Gastrocnemius medialis (tissue), 4 donors: Measurements from ENCODE around the gene INO80B. TPM values are rescaled to one million over a fixed set of nuclear protein-coding genes. Genes with fewer than 3 reads are reported as not detected.
A peak's percentile ranks its signal among the peaks of the same experiment; 100 is the strongest.

ENCODE experiments used
- ATAC-seq, 2 donors: fragments of 150-250 bp; one replicate each; pipeline ENCODE4 v1.9.1; 2016
- DNase-seq, 2 donors: peaks; one replicate each; pipeline ENCODE4 v3.0.0-alpha.2; 2019
- H3K27ac ChIP-seq, 4 donors: fragments of 200-600 bp; sonication (generic); 1 replicate in 1 of 4; 2 replicates in 3 of 4; pipeline ENCODE4 v1.5.1; 2016 to 2018; ENCODE audit warnings: mild to moderate bottlenecking in 2 of 4, moderate library complexity in 1 of 4
- H3K27me3 ChIP-seq, 3 donors: fragments of 200-600 bp; sonication (generic) in 2 of 3; 1 replicate in 1 of 3; 2 replicates in 2 of 3; pipeline versions ENCODE4 v1.5.1 to v1.6.0; 2016 to 2019; ENCODE audit warnings: mild to moderate bottlenecking in 1 of 3, moderate library complexity in 1 of 3
- H3K36me3 ChIP-seq, 2 donors: fragments of 200-600 bp; sonication (generic) in 1 of 2; one replicate each; pipeline ENCODE4 v1.5.1; 2017 to 2018
- H3K4me1 ChIP-seq, 2 donors: fragments of 200-600 bp; sonication (generic) in 1 of 2; one replicate each; pipeline ENCODE4 v1.5.1; 2016 to 2017; ENCODE audit warnings: mild to moderate bottlenecking in 2 of 2
- H3K4me3 ChIP-seq, 4 donors: fragments of 200-600 bp; sonication (generic) in 3 of 4; 1 replicate in 1 of 4; 2 replicates in 3 of 4; pipeline ENCODE4 v1.5.1; 2016 to 2019; ENCODE audit warnings: mild to moderate bottlenecking in 2 of 4
- H3K9me3 ChIP-seq, 3 donors: fragments of 200-600 bp; sonication (generic) in 2 of 3; 1 replicate in 1 of 3; 2 replicates in 2 of 3; pipeline ENCODE4 v1.5.1; 2016 to 2019
- POLR2A ChIP-seq, 2 donors: fragments of 450-650 bp; IDR thresholded peaks; one replicate each; pipeline ENCODE4 v1.6.1; 2017; ENCODE audit warnings: antibody characterized with exemption in 2 of 2, mild to moderate bottlenecking in 2 of 2, moderate library complexity in 2 of 2
- in situ Hi-C, 4 donors: fragments of 200-750 bp; cut with MboI; loops; one replicate each; pipeline versions ENCODE4 v1.15.0 to v1.8.0; 2017; ENCODE audit warnings: low sequenced_read_pairs in 4 of 4
- intact Hi-C: fragments of 100-400 bp; cut with DNase I; formaldehyde crosslinking; loops from one replicate; pipeline ENCODE4 v1.15.1; 2023; ENCODE audit warnings: low total_unique reads
- total RNA-seq, 4 donors: library from RNA; depleted of rRNA; stranded (reverse); fragments of >200 nt; gene quantifications; one replicate each; pipeline versions ENCODE4 v1.1.0 to v1.2.3, GENCODE V29; 2016
- TF ChIP-seq, protein P1 (sequence below), 5 experiments: fragments of 450-650 bp in 3 of 5; fragments of 200-600 bp in 2 of 5; sonication (generic) in 2 of 5; IDR thresholded peaks in 4 of 5; conservative IDR thresholded peaks in 1 of 5; 1 replicate in 4 of 5; 2 replicates in 1 of 5; pipeline ENCODE4 v1.5.1; 2016 to 2019; ENCODE audit warnings: antibody characterized with exemption in 5 of 5, mild to moderate bottlenecking in 3 of 5, moderate library complexity in 3 of 5

The INO80B gene
- total RNA-seq, 4 donors from 2014 or later = 14.5 to 51.9 (median 41.1) TPM

DNA sequence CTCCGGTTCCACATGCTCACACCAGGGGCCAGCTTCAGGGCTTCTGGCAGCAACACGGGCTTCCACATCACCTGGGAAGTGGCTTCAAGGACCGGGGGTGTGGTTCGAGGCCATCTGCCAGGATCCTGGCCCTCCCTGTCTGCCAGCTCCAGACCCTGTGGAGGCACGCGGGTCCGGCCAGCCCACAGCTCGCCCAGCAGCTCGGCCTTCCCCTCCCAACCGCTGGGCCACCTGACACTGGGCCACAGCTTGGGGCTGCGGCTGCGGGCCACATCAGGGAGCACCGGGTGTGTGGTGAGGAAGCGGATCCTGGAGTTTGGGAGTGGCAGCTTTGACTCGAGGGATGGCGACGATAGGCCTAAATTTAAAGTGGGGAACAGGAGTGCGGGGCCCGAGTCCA is 40.4 kb upstream of the INO80B start:
- no peaks in the 10 kb centered on the region for H3K36me3 ChIP-seq
- peak overlapping the region in 3 of 4 donors; percentile 33 to 57 (median 49) for H3K27ac ChIP-seq
- intact Hi-C loops = no loop called here
- DNase-seq = no peak
- H3K4me1 ChIP-seq = peaks cover 4 to 14% of the 10 kb centered on the region in 2 donors
- peak overlapping the region; percentile 40 to 70 (median 58) for H3K4me3 ChIP-seq
- no peaks in the 10 kb centered on the region for H3K9me3 ChIP-seq
- in situ Hi-C loops = no loop called here
- ATAC-seq = no peak
- H3K27me3 ChIP-seq = peaks cover 11 to 22% (median 19%) of the 10 kb centered on the region in 3 donors
- TF ChIP-seq, protein P1, sequence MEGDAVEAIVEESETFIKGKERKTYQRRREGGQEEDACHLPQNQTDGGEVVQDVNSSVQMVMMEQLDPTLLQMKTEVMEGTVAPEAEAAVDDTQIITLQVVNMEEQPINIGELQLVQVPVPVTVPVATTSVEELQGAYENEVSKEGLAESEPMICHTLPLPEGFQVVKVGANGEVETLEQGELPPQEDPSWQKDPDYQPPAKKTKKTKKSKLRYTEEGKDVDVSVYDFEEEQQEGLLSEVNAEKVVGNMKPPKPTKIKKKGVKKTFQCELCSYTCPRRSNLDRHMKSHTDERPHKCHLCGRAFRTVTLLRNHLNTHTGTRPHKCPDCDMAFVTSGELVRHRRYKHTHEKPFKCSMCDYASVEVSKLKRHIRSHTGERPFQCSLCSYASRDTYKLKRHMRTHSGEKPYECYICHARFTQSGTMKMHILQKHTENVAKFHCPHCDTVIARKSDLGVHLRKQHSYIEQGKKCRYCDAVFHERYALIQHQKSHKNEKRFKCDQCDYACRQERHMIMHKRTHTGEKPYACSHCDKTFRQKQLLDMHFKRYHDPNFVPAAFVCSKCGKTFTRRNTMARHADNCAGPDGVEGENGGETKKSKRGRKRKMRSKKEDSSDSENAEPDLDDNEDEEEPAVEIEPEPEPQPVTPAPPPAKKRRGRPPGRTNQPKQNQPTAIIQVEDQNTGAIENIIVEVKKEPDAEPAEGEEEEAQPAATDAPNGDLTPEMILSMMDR (IDR thresholded peaks at IDR 0.05 in 4 of 5, conservative IDR thresholded peaks at IDR 0.05 in 1 of 5) = no peak
- no peak for TF ChIP-seq POLR2A (IDR thresholded peaks at IDR 0.05)

DNA sequence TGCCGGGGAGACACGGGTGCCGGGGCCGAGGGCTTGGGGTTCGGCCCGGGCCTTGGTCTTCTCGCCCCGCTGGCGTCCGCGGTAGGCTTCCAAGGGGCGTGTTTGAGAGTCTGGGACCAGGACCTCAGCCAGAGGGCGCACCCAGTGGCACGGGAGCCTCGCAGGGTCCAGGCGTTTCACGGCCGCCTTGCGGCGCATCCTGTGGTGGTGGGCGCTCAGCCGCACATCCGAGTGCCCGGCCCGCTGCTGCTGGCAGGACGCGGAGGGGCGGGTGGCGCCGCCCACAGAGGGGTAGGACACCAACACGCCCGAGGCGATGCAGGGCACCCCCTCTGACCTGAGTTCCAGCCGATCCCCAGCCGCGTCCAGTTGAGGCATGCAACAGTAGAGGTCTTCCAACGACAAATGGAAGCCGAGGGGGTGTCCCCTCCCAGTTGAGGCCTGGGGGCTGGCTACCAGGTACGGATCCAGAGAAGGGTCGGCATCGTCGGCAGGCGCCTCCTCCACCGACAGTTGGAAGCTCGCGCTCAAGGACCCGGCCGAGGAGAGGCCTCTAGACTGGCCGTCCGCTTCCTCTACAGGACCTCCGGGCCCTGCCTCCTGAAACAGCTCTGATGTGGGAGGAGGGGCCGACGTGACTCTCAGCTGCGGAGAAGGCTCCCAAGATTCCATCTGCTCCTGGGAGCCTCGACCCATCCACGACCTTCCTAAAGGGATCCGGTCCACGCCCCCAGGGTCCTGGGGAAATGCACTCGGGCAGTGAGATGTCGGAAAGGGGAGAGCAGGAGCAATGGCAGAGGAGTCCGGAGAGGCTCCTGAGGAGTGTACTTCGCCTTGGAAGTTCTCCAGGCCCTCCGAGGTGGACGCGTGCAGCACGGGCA is 39.8 kb upstream of the INO80B start:
- Histone ChIP-seq H3K27ac (peak overlapping the region; percentile 1 to 57 (median 41)), H3K4me3 (peak overlapping the region; percentile 40 to 70 (median 58)), H3K9me3 (no peaks in the 10 kb centered on the region), H3K4me1 (peaks cover 4 to 14% of the 10 kb centered on the region in 2 donors), H3K36me3 (no peaks in the 10 kb centered on the region), H3K27me3 (peaks cover 11 to 22% (median 19%) of the 10 kb centered on the region in 3 donors)
- intact Hi-C loops = no loop called here
- ATAC-seq (peak; percentile 54 to 61), DNase-seq (no peak)
- in situ Hi-C loops = no loop called here
- TF ChIP-seq, protein P1 (IDR thresholded peaks at IDR 0.05 in 4 of 5, conservative IDR thresholded peaks at IDR 0.05 in 1 of 5) = peak in 2 of 5 experiments; percentile 38 to 48
- no peak for TF ChIP-seq POLR2A (IDR thresholded peaks at IDR 0.05)

DNA sequence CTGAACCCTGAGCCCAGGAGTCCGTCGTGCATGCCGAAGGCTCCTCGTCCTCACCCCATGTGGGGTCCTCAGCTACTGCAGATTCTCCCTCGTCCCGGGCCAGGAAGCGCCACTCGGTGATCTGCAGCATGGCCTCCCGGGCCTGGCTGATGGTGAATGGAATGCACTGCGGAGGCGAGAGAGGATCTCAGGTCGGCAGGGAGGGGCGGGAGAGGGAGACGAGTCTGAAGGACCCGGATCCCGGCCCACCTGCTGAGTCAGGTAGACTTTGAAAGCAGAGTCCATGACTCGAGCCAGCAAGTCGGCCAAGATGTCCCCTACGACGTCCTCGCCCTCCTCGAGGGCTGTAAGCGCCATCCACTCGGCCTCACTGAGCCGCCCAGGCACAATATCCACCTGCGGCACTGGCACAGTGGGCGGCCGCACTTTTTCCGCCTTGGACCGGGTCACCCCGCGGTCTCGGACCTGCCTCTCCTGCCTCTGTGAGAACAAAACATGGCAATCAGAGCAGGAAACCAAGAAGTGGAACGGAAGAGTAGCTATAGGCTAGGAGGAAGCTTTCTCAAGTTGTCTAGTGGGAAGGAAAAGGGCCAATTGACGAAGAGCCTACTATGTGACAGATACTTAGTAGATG is 39.0 kb upstream of the INO80B start:
- Histone ChIP-seq H3K36me3 (no peaks in the 10 kb centered on the region), H3K27me3 (peaks cover 13 to 30% (median 22%) of the 10 kb centered on the region in 3 donors), H3K9me3 (no peaks in the 10 kb centered on the region), H3K4me3 (peak overlapping the region; percentile 40 to 70 (median 58)), H3K4me1 (peaks cover 4 to 14% of the 10 kb centered on the region in 2 donors), H3K27ac (peak overlapping the region in 1 of 4 donors; percentile 33)
- no peak for ATAC-seq
- no peak for DNase-seq
- in situ Hi-C loops = no loop called here
- intact Hi-C loops = no loop called here
- TF ChIP-seq POLR2A (IDR thresholded peaks at IDR 0.05) = no peak
- TF ChIP-seq, protein P1 (IDR thresholded peaks at IDR 0.05 in 4 of 5, conservative IDR thresholded peaks at IDR 0.05 in 1 of 5) = no peak

DNA sequence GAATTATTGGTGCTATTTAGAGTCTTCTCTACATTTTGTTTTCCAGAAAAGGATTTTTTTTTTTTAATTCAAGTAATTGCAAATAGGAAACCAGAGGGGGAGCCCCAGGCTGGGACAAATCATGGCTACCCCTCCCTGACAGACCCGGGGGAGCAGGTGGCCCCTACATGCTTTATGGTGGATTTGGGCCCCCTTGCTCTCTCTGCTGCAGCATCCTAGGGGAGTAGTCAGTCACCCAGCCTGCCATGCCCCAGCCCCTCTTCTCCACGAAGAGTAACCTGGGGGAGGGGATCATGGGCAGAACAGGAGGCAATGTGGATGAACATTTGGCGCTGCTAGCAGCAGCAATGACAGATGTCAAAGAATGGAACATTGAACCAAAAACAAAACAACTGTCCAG is 38.1 kb upstream of the INO80B start:
- peaks cover 20 to 37% (median 29%) of the 10 kb centered on the region in 3 donors for H3K27me3 ChIP-seq
- H3K9me3 ChIP-seq = no peaks in the 10 kb centered on the region
- no peak overlapping the region for H3K27ac ChIP-seq
- TF ChIP-seq, protein P1 (IDR thresholded peaks at IDR 0.05 in 4 of 5, conservative IDR thresholded peaks at IDR 0.05 in 1 of 5) = no peak
- TF ChIP-seq POLR2A (IDR thresholded peaks at IDR 0.05) = no peak
- H3K4me1 ChIP-seq = peaks cover 5 to 18% of the 10 kb centered on the region in 2 donors
- ATAC-seq = no peak
- intact Hi-C loops (no loop called here), in situ Hi-C loops (no loop called here)
- DNase-seq = no peak
- H3K36me3 ChIP-seq = no peaks in the 10 kb centered on the region
- H3K4me3 ChIP-seq = no peak overlapping the region
